Ectodermal cell (in vitro differentiated cells): ENCODE results near the gene SMC3.
"Not testable (repeated sequence)": the region's sequence is repeated elsewhere in the genome, so short reads cannot be mapped to it uniquely, and the experiment has no call there.

Experiments used
- H3K27ac ChIP-seq: 2 replicates; pipeline ENCODE4 v1.7.0; 2013; ENCODE audit warnings: mild to moderate bottlenecking, low read depth, low read length; ENCODE audit not compliant: insufficient read depth, poor library complexity, severe bottlenecking
- H3K27me3 ChIP-seq: 2 replicates; pipeline ENCODE4 v1.7.0; 2013; ENCODE audit warnings: mild to moderate bottlenecking, low read length; ENCODE audit not compliant: insufficient read depth, control insufficient read depth, poor library complexity, severe bottlenecking
- H3K36me3 ChIP-seq: one replicate; pipeline ENCODE4 v1.7.0; 2013; ENCODE audit warnings: low read length; ENCODE audit not compliant: control insufficient read depth, insufficient read depth
- H3K4me1 ChIP-seq: one replicate; pipeline ENCODE4 v1.7.0; 2013; ENCODE audit warnings: low read length; ENCODE audit not compliant: control insufficient read depth, insufficient read depth
- H3K4me3 ChIP-seq: 2 replicates; pipeline ENCODE4 v1.7.0; 2013; ENCODE audit warnings: low read depth, low read length, control low read depth; ENCODE audit not compliant: insufficient read depth
- H3K9me3 ChIP-seq: 2 replicates; pipeline ENCODE4 v1.7.0; 2013; ENCODE audit warnings: mild to moderate bottlenecking, low read length, moderate library complexity; ENCODE audit not compliant: control insufficient read depth
- WGBS, 2 experiments: methylation state at CpG; one replicate each; pipeline ENCODE4 v1.1.7; 2013; ENCODE audit warnings: missing lambda C conversion rate in 2 of 2; 5-methylcytosine and 5-hydroxymethylcytosine counted together

SMC3 gene

GRCh38 chr10:110529596-110530011 lies 37.9 kb upstream of the SMC3 start:
- Histone ChIP-seq H3K27ac (peak overlapping the region; percentile 19), H3K9me3 (no peaks in the 10 kb centered on the region), H3K36me3 (no peaks in the 10 kb centered on the region), H3K27me3 (no peaks in the 10 kb centered on the region), H3K4me1 (no peaks in the 10 kb centered on the region), H3K4me3 (no peak overlapping the region)
- 14 to 18% methylated on average over 6 of the region's 6 CpGs for WGBS, 2 experiments

GRCh38 chr10:110530131-110530831 lies 37.2 kb upstream of the SMC3 start:
- Histone ChIP-seq H3K4me1 (no peaks in the 10 kb centered on the region), H3K27ac (no peak overlapping the region), H3K4me3 (peak overlapping the region; percentile 39), H3K27me3 (no peaks in the 10 kb centered on the region), H3K9me3 (no peaks in the 10 kb centered on the region), H3K36me3 (no peaks in the 10 kb centered on the region)
- WGBS, 2 experiments, result 5 to 6% methylated on average over 34 to 35 of the region's 35 CpGs

DNA sequence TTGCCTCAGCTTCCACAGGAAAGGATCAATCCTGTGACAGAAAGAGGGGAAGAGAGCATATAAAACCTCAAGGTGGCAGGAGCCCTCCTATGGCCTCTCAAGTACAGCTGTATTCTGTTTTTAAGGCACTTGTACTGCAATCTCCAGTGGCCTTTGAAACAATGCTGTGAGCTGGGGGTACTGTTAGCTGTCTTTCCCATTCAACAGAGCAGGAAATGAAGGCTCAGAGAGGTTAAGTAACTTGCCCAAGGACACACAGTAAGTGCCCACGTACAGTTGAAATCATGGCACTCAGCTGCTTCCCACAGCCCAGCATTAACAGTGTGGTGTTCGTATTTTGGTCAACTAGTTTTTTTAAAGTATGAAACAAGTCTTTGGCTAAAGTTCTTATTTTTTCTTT lies 35.8 kb upstream of the SMC3 start:
- no peaks in the 10 kb centered on the region for H3K27me3 ChIP-seq
- H3K36me3 ChIP-seq, result no peaks in the 10 kb centered on the region
- no peak overlapping the region for H3K27ac ChIP-seq
- WGBS, 2 experiments, result 87 to 93% methylated on average over 2 of the region's 2 CpGs
- H3K4me1 ChIP-seq, result no peaks in the 10 kb centered on the region
- H3K9me3 ChIP-seq, result no peaks in the 10 kb centered on the region
- H3K4me3 ChIP-seq, result no peak overlapping the region

DNA sequence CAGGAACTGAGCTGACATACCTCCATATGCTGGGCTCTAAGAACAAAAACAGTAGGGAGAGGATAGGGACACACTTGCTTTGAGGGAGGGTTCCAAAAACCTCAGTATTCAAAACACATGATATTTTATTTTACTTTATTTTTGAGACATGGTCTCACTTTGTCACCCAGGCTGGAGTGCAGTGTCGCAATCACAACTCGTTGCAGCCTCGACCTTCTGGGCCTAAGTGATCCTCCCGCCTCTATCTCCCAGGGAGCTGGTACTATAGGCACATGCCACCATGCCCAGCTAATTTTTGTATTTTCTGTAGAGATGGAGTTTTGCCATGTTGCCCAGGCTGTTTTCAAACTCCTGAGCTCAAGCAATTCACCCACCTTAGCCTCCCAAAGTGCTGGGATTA lies 34.9 kb upstream of the SMC3 start:
- H3K4me3 ChIP-seq, H3K4me1 ChIP-seq, H3K27me3 ChIP-seq, H3K36me3 ChIP-seq, H3K9me3 ChIP-seq, H3K27ac ChIP-seq: not testable (repeated sequence)
- 81 to 87% methylated on average over 4 of the region's 4 CpGs for WGBS, 2 experiments

DNA sequence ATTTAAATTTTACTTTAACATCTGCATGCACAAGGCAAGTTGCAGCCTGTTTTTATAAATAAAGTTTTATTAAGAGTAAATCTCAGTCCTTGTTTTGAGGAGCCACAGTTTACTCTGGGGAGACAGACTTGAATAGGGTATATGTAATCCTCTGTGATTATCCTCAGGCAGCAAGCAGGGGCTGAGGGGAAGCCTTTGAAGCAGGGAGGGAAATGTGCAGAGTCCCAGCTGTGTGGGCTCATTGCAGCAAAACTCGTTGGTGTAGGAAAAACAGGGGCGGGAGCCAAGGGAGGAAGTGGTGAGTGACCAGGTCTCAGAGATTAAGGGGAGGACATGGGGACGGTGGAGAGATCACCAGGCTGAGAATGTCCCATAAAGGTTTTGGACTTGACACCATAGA lies 34.3 kb upstream of the SMC3 start:
- H3K27ac ChIP-seq, result no peak overlapping the region
- H3K4me3 ChIP-seq, result no peak overlapping the region
- no peaks in the 10 kb centered on the region for H3K4me1 ChIP-seq
- H3K36me3 ChIP-seq, result no peaks in the 10 kb centered on the region
- no peaks in the 10 kb centered on the region for H3K27me3 ChIP-seq
- no peaks in the 10 kb centered on the region for H3K9me3 ChIP-seq
- 43 to 44% methylated on average over 3 of the region's 3 CpGs for WGBS, 2 experiments

DNA sequence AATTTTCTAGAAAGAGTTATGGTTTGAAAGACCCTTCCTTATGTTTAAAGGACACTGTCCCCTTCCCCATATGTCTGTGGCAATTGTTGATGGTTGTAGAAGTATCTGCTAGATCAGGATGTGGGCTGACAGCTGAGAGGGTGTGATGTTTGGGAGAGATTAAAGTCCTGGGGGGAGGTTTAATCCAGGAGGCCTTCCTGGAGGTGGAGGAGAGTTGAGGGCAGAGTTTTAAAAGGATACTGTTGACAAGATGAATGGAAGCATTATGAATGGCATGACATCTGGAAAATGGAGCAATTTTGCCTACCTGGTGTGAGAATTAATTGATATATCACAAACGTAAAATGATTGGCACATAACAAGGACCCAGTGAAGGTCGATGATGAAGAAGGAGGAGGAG lies 32.9 kb upstream of the SMC3 start:
- H3K27ac ChIP-seq, result no peak overlapping the region
- no peaks in the 10 kb centered on the region for H3K36me3 ChIP-seq
- no peak overlapping the region for H3K4me3 ChIP-seq
- H3K9me3 ChIP-seq, result no peaks in the 10 kb centered on the region
- H3K27me3 ChIP-seq, result no peaks in the 10 kb centered on the region
- 96 to 98% methylated on average over 2 of the region's 2 CpGs for WGBS, 2 experiments
- no peaks in the 10 kb centered on the region for H3K4me1 ChIP-seq

DNA sequence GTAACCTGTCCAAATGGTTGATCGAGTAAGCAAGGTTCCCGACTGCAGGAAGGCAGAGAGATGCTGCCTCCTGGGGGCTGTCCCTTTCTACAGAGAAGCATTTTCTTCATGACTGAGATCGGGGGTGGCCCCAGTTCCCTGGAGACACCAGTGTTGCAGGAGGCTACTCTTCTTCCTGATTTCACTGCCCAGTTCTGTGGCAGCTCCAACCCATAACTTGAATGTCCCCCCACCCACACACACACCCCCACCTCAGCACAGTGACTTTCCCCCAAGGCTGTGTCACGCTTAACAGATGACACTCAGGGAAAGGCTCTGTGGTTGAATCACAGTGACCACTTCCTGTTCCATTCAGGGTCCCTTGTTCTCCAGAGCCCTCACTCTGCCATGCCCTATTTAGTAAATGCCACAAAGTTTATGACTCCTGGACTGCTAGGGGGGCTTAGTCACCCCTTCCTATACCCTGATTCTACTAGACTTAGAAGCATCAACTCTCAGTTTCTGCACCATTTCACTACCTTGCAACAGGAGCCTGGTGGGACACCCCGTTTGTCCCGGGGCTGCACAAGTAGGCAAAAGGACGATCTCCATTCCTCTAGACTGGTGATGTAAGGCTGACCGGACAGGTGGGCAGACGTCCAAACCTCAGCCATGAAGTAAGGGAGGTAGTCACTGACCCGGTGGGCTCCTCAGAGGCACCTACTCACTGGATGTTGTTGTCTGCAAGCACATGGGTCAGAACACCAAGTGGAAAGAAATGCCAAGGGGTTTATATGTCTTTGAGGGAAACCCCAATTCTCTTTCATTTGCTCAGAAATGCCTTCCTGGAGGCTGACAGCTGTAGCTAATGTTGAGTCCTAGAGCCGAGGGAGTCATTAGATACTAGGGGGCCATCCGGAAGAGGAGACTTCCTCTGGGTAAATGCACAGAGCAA lies 31.3 kb upstream of the SMC3 start:
- Histone ChIP-seq H3K36me3 (no peaks in the 10 kb centered on the region), H3K9me3 (no peaks in the 10 kb centered on the region), H3K27ac (no peak overlapping the region), H3K4me3 (no peak overlapping the region), H3K27me3 (no peaks in the 10 kb centered on the region), H3K4me1 (no peaks in the 10 kb centered on the region)
- WGBS, 2 experiments, result 78 to 82% methylated on average over 12 of the region's 12 CpGs

- Histone ChIP-seq H3K27ac (no peak overlapping the region), H3K36me3 (no peaks in the 10 kb centered on the region), H3K9me3 (no peaks in the 10 kb centered on the region), H3K27me3 (no peaks in the 10 kb centered on the region), H3K4me1 (no peaks in the 10 kb centered on the region), H3K4me3 (no peak overlapping the region)
- WGBS, 2 experiments, result 93 to 94% methylated on average over 4 of the region's 4 CpGs
Measured at GRCh38 chr10:110539091-110539490, 28.4 kb upstream of the SMC3 start.

- H3K4me1 ChIP-seq, result no peaks in the 10 kb centered on the region
- H3K27ac ChIP-seq, result no peak overlapping the region
- whole genome bisulfite sequencing, 2 experiments, result 100% methylated on average over 1 of the region's 1 CpG; no CpG with 5 or more reads in 1 of the 2 experiments
- H3K4me3 ChIP-seq, result no peak overlapping the region
- no peaks in the 10 kb centered on the region for H3K9me3 ChIP-seq
- no peaks in the 10 kb centered on the region for H3K27me3 ChIP-seq
- H3K36me3 ChIP-seq, result no peaks in the 10 kb centered on the region
Measured at GRCh38 chr10:110540031-110540430, 27.5 kb upstream of the SMC3 start.

DNA sequence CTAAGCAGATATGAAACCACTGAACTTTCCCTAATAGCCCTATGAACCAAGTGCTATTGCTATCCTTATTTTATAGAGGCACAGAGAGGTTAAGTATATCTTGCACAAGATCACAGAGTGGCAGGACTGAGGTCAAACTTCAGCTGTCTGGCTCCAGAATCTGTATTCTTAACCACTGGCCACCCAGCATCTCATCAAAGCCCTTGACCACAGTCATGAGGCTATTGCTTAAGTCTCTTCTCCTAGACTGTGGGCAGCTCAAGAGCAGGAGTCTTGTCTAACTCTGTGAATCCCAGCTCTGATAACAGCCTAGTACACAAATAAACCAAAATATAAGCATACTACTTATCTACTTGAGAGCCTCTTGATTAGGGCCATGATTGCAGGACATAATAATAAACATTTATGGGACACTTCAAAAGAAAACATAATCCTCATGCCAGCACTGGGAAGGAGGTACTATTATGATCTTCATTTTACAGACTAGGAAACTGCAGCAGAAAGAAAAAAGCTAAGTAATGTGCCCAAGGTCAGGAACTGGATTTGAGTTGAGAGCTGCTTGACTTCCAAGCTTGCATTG lies 22.4 kb upstream of the SMC3 start:
- Histone ChIP-seq H3K4me3 (no peak overlapping the region), H3K27me3 (no peaks in the 10 kb centered on the region), H3K27ac (no peak overlapping the region), H3K9me3 (no peaks in the 10 kb centered on the region), H3K4me1 (no peaks in the 10 kb centered on the region), H3K36me3 (no peaks in the 10 kb centered on the region)
